Lower lobe of right lung (tissue), 2 donors: ENCODE results near the gene NLRX1. TPM values are rescaled to one million over a fixed set of nuclear protein-coding genes. Genes with fewer than 3 reads are reported as not detected.
"Not testable (repeated sequence)": the region's sequence is repeated elsewhere in the genome, so short reads cannot be mapped to it uniquely, and the experiment has no call there.

Experiments used
- ATAC-seq, 2 donors: fragments of 200-7000 bp; cut with Tn5 transposase; one replicate each; pipeline ENCODE4 v1.9.1; 2020 to 2022; ENCODE audit warnings: mild to moderate bottlenecking in 2 of 2, moderate library complexity in 2 of 2
- DNase-seq: peaks from one replicate; pipeline ENCODE4 v3.0.0-alpha.2; 2020
- H3K27ac ChIP-seq: fragments of 200-600 bp; one replicate; pipeline ENCODE4 v1.8.0; 2022
- H3K27me3 ChIP-seq: fragments of 200-600 bp; one replicate; pipeline ENCODE4 v1.8.0; 2022; ENCODE audit warnings: low read depth
- H3K36me3 ChIP-seq: fragments of 200-600 bp; one replicate; pipeline ENCODE4 v1.8.0; 2022; ENCODE audit warnings: mild to moderate bottlenecking
- H3K4me1 ChIP-seq: fragments of 200-600 bp; one replicate; pipeline ENCODE4 v1.8.0; 2022
- H3K4me3 ChIP-seq: fragments of 200-600 bp; one replicate; pipeline ENCODE4 v1.8.0; 2022; ENCODE audit warnings: mild to moderate bottlenecking
- H3K9me3 ChIP-seq: fragments of 200-600 bp; one replicate; pipeline ENCODE4 v1.8.0; 2022
- CTCF ChIP-seq: fragments of 200-600 bp; IDR thresholded peaks from one replicate; pipeline ENCODE4 v1.8.0; 2022; ENCODE audit warnings: antibody characterized with exemption, mild to moderate bottlenecking
- intact Hi-C: fragments of 100-400 bp; cut with DNase I; formaldehyde crosslinking; loops from one replicate; pipeline ENCODE4 v1.11.0; 2022
- total RNA-seq: library from RNA; stranded (reverse); fragmentation: NEBNext Ultra II Directional; extraction: Animal tissue kit (Norgen Biotek cat#: 25700); gene quantifications from one replicate; pipeline ENCODE4 v1.2.1, GENCODE V29; 2021
- donor health status: DM: no; HTN: yes; CAD: no; lungs with severe emphysema.

The NLRX1 gene
- total RNA-seq, 1 donor from 2014 or later, result 16.5 TPM

GRCh38 chr11:119125821-119126220 is 42.7 kb upstream of the NLRX1 start:
- no peak for DNase-seq

GRCh38 chr11:119126675-119127268 is 41.8 kb upstream of the NLRX1 start:
- H3K27ac ChIP-seq, result no peak overlapping the region
- intact Hi-C loops, result no loop called here

More at GRCh38 chr11:119125821-119126220, 42.7 kb upstream of the NLRX1 start:
- no peaks in the 10 kb centered on the region for H3K9me3 ChIP-seq
- no peak overlapping the region for H3K27ac ChIP-seq
- H3K36me3 ChIP-seq, result peaks cover 60% of the 10 kb centered on the region
- TF ChIP-seq CTCF, result no peak
- intact Hi-C loops, result no loop called here
- no peak overlapping the region for H3K4me3 ChIP-seq
- H3K27me3 ChIP-seq, result no peaks in the 10 kb centered on the region
- peaks cover 11% of the 10 kb centered on the region for H3K4me1 ChIP-seq
- no peak for ATAC-seq

GRCh38 chr11:119130662-119131061 is 37.9 kb upstream of the NLRX1 start:
- Histone ChIP-seq H3K27me3 (no peaks in the 10 kb centered on the region), H3K4me3 (no peak overlapping the region), H3K9me3 (no peaks in the 10 kb centered on the region), H3K36me3 (peaks cover 88% of the 10 kb centered on the region), H3K4me1 (no peaks in the 10 kb centered on the region), H3K27ac (no peak overlapping the region)
- no peak for TF ChIP-seq CTCF
- no peak for DNase-seq
- intact Hi-C loops, result no loop called here
- ATAC-seq, result no peak

More at GRCh38 chr11:119126675-119127268, 41.8 kb upstream of the NLRX1 start:
- H3K36me3 ChIP-seq, result peaks cover 70% of the 10 kb centered on the region
- H3K27me3 ChIP-seq, result no peaks in the 10 kb centered on the region
- no peak overlapping the region for H3K4me3 ChIP-seq
- no peak for ATAC-seq
- peaks cover 10% of the 10 kb centered on the region for H3K4me1 ChIP-seq
- H3K9me3 ChIP-seq, result no peaks in the 10 kb centered on the region
- DNase-seq, result no peak
- TF ChIP-seq CTCF, result no peak

GRCh38 chr11:119134389-119134978 is 34.0 kb upstream of the NLRX1 start:
- TF ChIP-seq CTCF, result peak; percentile 48
- H3K27ac ChIP-seq, result no peak overlapping the region
- H3K4me3 ChIP-seq, result no peak overlapping the region
- ATAC-seq (peak; percentile 63 to 78), DNase-seq (peak; percentile 63)
- H3K27me3 ChIP-seq, result no peaks in the 10 kb centered on the region
- H3K36me3 ChIP-seq, result peaks cover 58% of the 10 kb centered on the region
- intact Hi-C loops, result no loop called here
- H3K9me3 ChIP-seq, result no peaks in the 10 kb centered on the region
- no peaks in the 10 kb centered on the region for H3K4me1 ChIP-seq

- DNase-seq, H3K4me3 ChIP-seq, intact Hi-C loops, H3K27ac ChIP-seq, H3K36me3 ChIP-seq, H3K4me1 ChIP-seq, ATAC-seq, H3K9me3 ChIP-seq, H3K27me3 ChIP-seq: not testable (repeated sequence)
Observed at GRCh38 chr11:119139276-119139675, 29.2 kb upstream of the NLRX1 start.

- DNase-seq (peak; percentile 65), ATAC-seq (peak; percentile 81 to 82)
- H3K4me3 ChIP-seq, result no peak overlapping the region
- H3K27ac ChIP-seq, result no peak overlapping the region
- H3K9me3 ChIP-seq, result no peaks in the 10 kb centered on the region
- no peaks in the 10 kb centered on the region for H3K36me3 ChIP-seq
- peak; percentile 72 for TF ChIP-seq CTCF
- intact Hi-C loops, result no loop called here
- peaks cover 28% of the 10 kb centered on the region for H3K27me3 ChIP-seq
- peaks cover 12% of the 10 kb centered on the region for H3K4me1 ChIP-seq
Observed at GRCh38 chr11:119144825-119145486, 23.6 kb upstream of the NLRX1 start.
